Keratinocyte (primary cell): ENCODE data around the gene CPNE7. TPM values are rescaled to one million over a fixed set of nuclear protein-coding genes. Genes with fewer than 3 reads are reported as not detected.

Experiments
- DNase-seq: peaks from one replicate; pipeline ENCODE4 v3.0.0-alpha.2; 2011; ENCODE audit warnings: low read depth, missing footprints, low spot score
- FAIRE-seq: peaks from 2 replicates; lab custom pipeline; 2011; peaks lifted over from hg19 to GRCh38; lab: Jason Lieb, UNC
- H2AFZ ChIP-seq: 2 replicates; pipeline ENCODE4 v1.6.0; 2012; ENCODE audit warnings: low read length, control low read depth, inconsistent platforms; ENCODE audit not compliant: control insufficient read depth
- H3K27ac ChIP-seq: 2 replicates; pipeline ENCODE4 v1.5.1; 2011; ENCODE audit warnings: low read length; ENCODE audit not compliant: control insufficient read depth, insufficient read depth
- H3K27me3 ChIP-seq: 3 replicates; pipeline ENCODE4 v1.6.0; 2011; ENCODE audit warnings: low read length; ENCODE audit not compliant: control insufficient read depth, insufficient read depth; ENCODE audit errors: extremely low read depth
- H3K36me3 ChIP-seq, 2 experiments: 2 replicates in 1 of 2; 3 replicates in 1 of 2; pipeline ENCODE4 v1.5.1; 2011; ENCODE audit warnings: low read length in 2 of 2, mild to moderate bottlenecking in 1 of 2; ENCODE audit not compliant: control insufficient read depth in 2 of 2, insufficient read depth in 2 of 2; ENCODE audit errors: extremely low read depth in 1 of 2
- H3K4me1 ChIP-seq: 3 replicates; pipeline ENCODE4 v1.5.1; 2011; ENCODE audit warnings: low read length; ENCODE audit not compliant: control insufficient read depth, insufficient read depth; ENCODE audit errors: extremely low read depth
- H3K4me2 ChIP-seq: 3 replicates; pipeline ENCODE4 v1.6.0; 2011; ENCODE audit warnings: low read depth, low read length; ENCODE audit not compliant: control insufficient read depth, insufficient read depth; ENCODE audit errors: extremely low read depth
- H3K4me3 ChIP-seq, 3 experiments: fragments of 200-600 bp in 1 of 3; sonication (generic) in 1 of 3; 2 replicates in 2 of 3; 3 replicates in 1 of 3; pipeline ENCODE4 v1.5.1; 2011 to 2016; ENCODE audit warnings: low read length in 3 of 3, mild to moderate bottlenecking in 3 of 3, control low read depth in 2 of 3, inconsistent platforms in 1 of 3, low read depth in 1 of 3, mixed read lengths in 1 of 3, mixed run types in 1 of 3, moderate library complexity in 1 of 3; ENCODE audit not compliant: control insufficient read depth in 2 of 3, insufficient read depth in 2 of 3; ENCODE audit errors: extremely low read depth in 1 of 3
- H3K79me2 ChIP-seq: 2 replicates; pipeline ENCODE4 v1.6.0; 2012; ENCODE audit warnings: low read length; ENCODE audit not compliant: control insufficient read depth, insufficient read depth
- H3K9ac ChIP-seq: 3 replicates; pipeline ENCODE4 v1.6.0; 2011; ENCODE audit warnings: low read length; ENCODE audit not compliant: control insufficient read depth, insufficient read depth; ENCODE audit errors: extremely low read depth
- H3K9me1 ChIP-seq: 3 replicates; pipeline ENCODE4 v1.6.0; 2011; ENCODE audit warnings: low read length; ENCODE audit not compliant: control insufficient read depth, insufficient read depth; ENCODE audit errors: extremely low read depth
- H3K9me3 ChIP-seq: 2 replicates; pipeline ENCODE4 v1.5.1; 2012; ENCODE audit warnings: low read depth, low read length; ENCODE audit not compliant: control insufficient read depth
- H4K20me1 ChIP-seq: 3 replicates; pipeline ENCODE4 v1.6.0; 2011; ENCODE audit warnings: low read length; ENCODE audit not compliant: control insufficient read depth, insufficient read depth; ENCODE audit errors: extremely low read depth
- CTCF ChIP-seq, 3 experiments: IDR thresholded peaks in 1 of 3; conservative IDR thresholded peaks in 1 of 3; optimal IDR thresholded peaks in 1 of 3; 2 replicates in 2 of 3; 3 replicates in 1 of 3; pipeline versions ENCODE3 to v1.5.1; 2011; ENCODE audit warnings: low read length in 3 of 3, mild to moderate bottlenecking in 3 of 3, moderate library complexity in 2 of 3, control low read depth in 1 of 3, inconsistent platforms in 1 of 3; ENCODE audit not compliant: insufficient read depth in 2 of 3; ENCODE audit errors: extremely low read depth in 1 of 3
- EZH2 ChIP-seq: IDR thresholded peaks from one replicate; pipeline ENCODE4 v1.6.1; 2012; ENCODE audit warnings: inconsistent platforms, mild to moderate bottlenecking, low read length, moderate library complexity
- dilution Hi-C: fragments of 300-500 bp; cut with MboI; formaldehyde crosslinking; loops from one replicate; pipeline ENCODE4 v1.7.0; 2020; ENCODE audit warnings: low sequenced_read_pairs; ENCODE audit not compliant: extremely low pct_ligation_motif_present
- polyA plus RNA-seq, 5 experiments: library from polyadenylated mRNA; depleted of rRNA in 3 of 5; stranded (reverse) in 3 of 5; stranded (forward) in 1 of 5; unstranded in 1 of 5; fragments of >200 nt; gene quantifications; 1 replicate in 1 of 5; 2 replicates in 3 of 5; 3 replicates in 1 of 5; pipeline versions ENCODE4 v1.2.1 to v1.2.3, GENCODE V29; 2011 to 2012; ENCODE audit warnings: missing spikeins in 2 of 5, low read depth in 1 of 5, low replicate concordance in 1 of 5

CPNE7 gene
- polyA plus RNA-seq, 1 donor (not counting 4 experiments of a cell fraction or from before 2014, with no cell fraction given), result 9.1 TPM

- dilution Hi-C loops, result no loop called here
- Histone ChIP-seq H2AFZ (no peak overlapping the region), H3K27me3 (peaks cover 47% of the 10 kb centered on the region), H3K9me3 (no peaks in the 10 kb centered on the region), H3K9ac (no peak overlapping the region), H3K4me3 (no peak overlapping the region), H3K4me2 (no peak overlapping the region), H3K27ac (no peak overlapping the region), H3K79me2 (no peaks in the 10 kb centered on the region), H3K36me3 (no peaks in the 10 kb centered on the region), H3K9me1 (no peaks in the 10 kb centered on the region), H4K20me1 (no peaks in the 10 kb centered on the region), H3K4me1 (peaks cover 10% of the 10 kb centered on the region)
- DNase-seq (no peak), FAIRE-seq (no peak)
- TF ChIP-seq EZH2 (no peak), CTCF (optimal IDR thresholded peaks at IDR 0.05 in 1 of 3, IDR thresholded peaks at IDR 0.05 in 1 of 3, conservative IDR thresholded peaks at IDR 0.05 in 1 of 3; ENCODE audit: extremely low read depth in 1 of 3, insufficient read depth in 2 of 3, low read length in 3 of 3) (no peak)
Observed at GRCh38 chr16:89621136-89621697, 45.7 kb downstream of the CPNE7 start.

GRCh38 chr16:89621698-89622409 lies 46.3 kb downstream of the CPNE7 start:
- Histone ChIP-seq H3K9me1 (no peaks in the 10 kb centered on the region), H3K9me3 (no peaks in the 10 kb centered on the region), H3K9ac (no peak overlapping the region), H3K4me3 (no peak overlapping the region), H3K4me1 (peaks cover 7% of the 10 kb centered on the region), H3K79me2 (no peaks in the 10 kb centered on the region), H3K36me3 (no peaks in the 10 kb centered on the region), H2AFZ (no peak overlapping the region), H3K4me2 (no peak overlapping the region), H4K20me1 (no peaks in the 10 kb centered on the region), H3K27me3 (peaks cover 47% of the 10 kb centered on the region), H3K27ac (no peak overlapping the region)
- DNase-seq, result no peak
- dilution Hi-C loops, result no loop called here
- no peak for FAIRE-seq
- TF ChIP-seq CTCF (optimal IDR thresholded peaks at IDR 0.05 in 1 of 3, IDR thresholded peaks at IDR 0.05 in 1 of 3, conservative IDR thresholded peaks at IDR 0.05 in 1 of 3; ENCODE audit: extremely low read depth in 1 of 3, insufficient read depth in 2 of 3, low read length in 3 of 3) (no peak), EZH2 (no peak)
